Stimulated activated CD8-positive, alpha-beta memory T cell treated with anti-CD3 and anti-CD28 coated beads, Interleukin-15, amount 100 ng/mL, for 1 hour (primary cell): ENCODE results near the gene CD81.

Experiments used
- DNase-seq: peaks from one replicate; pipeline ENCODE4 v3.0.0-alpha.2; 2020; ENCODE audit warnings: low read depth

The CD81 gene

GRCh38 chr11:2439820-2440219 is 62.7 kb downstream of the CD81 start:
- no peak for DNase-seq

- DNase-seq, result no peak
Observed at GRCh38 chr11:2440646-2441045, 63.5 kb downstream of the CD81 start.

DNA sequence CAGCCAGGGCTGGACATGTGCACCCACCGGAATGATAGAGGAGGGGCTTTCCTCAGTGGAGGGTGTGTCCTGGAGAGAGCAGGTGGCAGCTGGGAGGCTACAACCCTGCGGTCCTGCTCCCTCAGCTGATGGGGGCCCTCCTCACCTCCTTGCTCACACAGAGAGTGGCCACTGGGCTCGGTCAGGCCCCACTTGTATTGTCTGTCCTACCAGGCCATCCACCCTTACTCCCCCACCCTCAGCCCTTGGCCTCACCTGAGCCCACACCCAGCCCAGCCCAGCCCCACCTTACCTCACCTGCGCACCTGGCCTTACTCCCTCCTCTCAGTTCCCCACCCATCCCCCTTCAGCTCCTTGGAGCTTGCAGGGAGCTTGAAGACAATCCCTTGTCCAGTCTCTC is 64.1 kb downstream of the CD81 start:
- no peak for DNase-seq

DNA sequence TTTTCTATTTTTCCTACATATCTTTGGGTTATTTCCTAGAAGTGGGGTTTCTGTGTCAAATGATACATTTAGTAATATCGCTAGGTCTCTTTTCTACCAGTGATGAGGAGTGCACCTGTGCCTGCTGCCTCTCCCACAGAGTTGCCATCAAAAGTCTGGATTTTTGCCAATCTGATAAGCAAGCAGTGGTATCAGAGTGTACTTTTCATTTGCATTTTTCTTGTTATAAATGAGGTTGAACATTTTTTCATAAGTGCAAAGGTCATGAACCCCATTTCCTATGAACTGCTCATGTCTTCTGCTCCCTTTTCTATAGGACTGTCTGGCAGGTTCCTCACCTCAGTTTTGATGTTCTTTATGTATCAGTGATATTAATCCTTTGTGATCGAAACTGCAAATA is 65.5 kb downstream of the CD81 start:
- DNase-seq, result no peak

GRCh38 chr11:2443406-2443805 is 66.3 kb downstream of the CD81 start:
- DNase-seq, result no peak

- DNase-seq, result peak; percentile 61
Observed at GRCh38 chr11:2443881-2444820, 67.0 kb downstream of the CD81 start, which contains the start of gene TRPM5. Gene TRPM5 (minus strand): TSS chr11:2444514. CDS start chr11:2423036, 21,478 bp downstream.

GRCh38 chr11:2444821-2445745 is 68.0 kb downstream of the CD81 start, which contains the start of gene KCNQ1:
Gene KCNQ1 (plus strand): TSS chr11:2445008. CDS start chr11:2445099, 91 bp downstream.
- DNase-seq, result no peak

DNA sequence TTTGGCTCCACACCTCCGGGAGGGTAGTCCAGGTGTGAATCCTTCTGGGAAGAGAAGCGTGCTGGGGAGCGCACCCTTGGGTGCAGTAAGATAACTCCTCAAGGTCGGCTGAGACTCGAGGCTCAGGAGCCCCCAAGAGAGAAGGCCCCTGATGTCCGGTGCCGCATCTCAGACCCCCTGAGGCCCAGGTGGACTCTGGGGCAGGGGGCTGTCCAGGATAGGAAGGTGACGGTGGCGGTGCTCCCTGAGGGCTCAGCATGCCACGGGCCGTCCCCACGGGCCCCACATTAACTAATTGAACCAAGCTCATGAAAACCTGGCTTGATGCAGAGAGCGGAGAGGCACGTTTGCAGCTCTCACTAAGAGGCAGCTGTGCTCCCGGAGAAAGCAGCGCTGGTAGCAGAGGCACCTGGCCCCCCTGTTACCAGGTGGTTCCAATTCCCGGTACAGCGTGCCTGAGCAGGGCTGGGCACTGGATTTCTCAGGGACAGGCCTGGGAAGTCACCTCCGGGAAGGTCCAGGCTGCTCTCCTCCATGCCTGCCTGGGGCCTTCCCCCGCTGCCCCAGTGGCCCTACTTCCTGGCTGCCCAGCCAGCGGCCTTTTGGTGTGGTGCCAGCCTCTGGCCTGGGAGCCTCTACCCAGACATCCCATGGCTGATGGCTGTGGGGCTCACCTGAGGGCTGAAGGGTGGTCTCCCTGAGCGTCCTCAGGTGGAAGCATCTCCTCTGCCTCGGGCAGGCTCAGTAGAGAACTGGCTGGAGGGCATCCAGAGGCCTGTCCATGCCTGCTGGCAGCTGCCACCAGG is 68.8 kb downstream of the CD81 start:
- DNase-seq, result no peak

DNA sequence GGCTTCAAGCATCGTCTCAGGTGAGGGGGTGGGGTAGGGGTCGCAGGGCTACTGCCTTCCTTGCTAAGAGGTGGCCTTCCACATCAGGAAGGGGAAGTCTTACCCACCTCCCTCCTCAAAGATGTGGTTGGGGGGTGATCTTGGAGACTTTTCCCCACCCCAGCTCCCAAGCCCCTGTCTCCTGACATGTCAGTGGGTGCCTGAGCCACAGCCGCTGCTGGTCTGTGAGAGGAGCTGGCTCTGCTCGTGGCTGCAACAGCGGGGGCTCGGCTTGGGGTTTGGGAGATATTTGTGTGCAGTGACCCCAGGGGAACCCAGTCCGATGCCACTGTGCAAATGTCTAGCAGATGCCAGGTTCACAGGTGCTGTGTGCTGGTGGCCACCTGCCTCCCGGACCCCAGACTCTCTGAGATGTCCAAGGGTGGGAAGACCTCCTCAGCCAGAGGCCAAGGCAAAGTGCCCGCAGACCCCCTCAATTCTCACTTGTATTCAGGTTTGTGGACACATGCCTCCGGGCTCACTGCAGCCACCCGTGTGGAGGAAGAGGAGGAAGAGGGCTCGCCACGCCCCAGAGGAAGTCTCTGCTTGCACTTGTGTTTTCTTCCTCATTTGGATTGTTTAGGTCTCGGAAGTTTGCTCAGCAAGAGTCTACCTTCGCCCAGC is 69.6 kb downstream of the CD81 start:
- no peak for DNase-seq
